ENCODE data around the gene UNC93B1. TPM values are rescaled to one million over a fixed set of nuclear protein-coding genes. Genes with fewer than 3 reads are reported as not detected.

The UNC93B1 gene
- total and polyA plus RNA-seq, 2 of the 13 experiments (the other 11 are each of a cell fraction or from before 2014, with no cell fraction given), result 8.8 to 18.9 TPM

DNA sequence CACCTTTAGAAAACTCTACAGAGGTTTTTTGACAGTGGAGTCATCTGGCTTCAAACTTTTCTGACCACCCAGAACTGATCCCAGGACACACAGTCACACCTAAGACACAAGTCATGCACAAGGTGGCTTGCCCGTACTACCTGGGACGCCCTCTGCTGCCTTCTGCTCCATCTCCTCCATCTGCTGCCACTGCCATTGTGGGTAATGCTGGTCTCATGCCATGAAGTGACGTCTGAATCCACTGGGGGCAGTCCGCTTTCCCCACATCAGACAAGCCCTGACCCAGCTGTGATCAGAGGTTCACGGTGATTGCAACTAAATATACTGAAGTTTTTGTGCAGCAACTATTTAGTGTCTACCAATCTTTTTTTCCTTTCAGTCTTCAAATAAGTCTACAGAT lies 21.1 kb upstream of the UNC93B1 start:
- no peak overlapping the region for H3K4me3 ChIP-seq (replicated peaks in 1 of 3; ENCODE audit: insufficient read depth in 1 of 3, low read depth in 2 of 3, low read length in 3 of 3)
- peaks cover 0 to 3% of the 10 kb centered on the region in 2 experiments; a peak in 1 of 5 replicates for H3K36me3 ChIP-seq (replicated peaks in 1 of 2; ENCODE audit: control insufficient read depth in 1 of 2, insufficient read depth in 2 of 2, low read length in 2 of 2)
- no peak overlapping the region for H3K9ac ChIP-seq (ENCODE audit: insufficient read depth, low read depth, low read length)
- no peaks in the 10 kb centered on the region for H4K20me1 ChIP-seq (ENCODE audit: insufficient read depth, low read length)
- H3K9me3 ChIP-seq (ENCODE audit: low read length), result no peaks in the 10 kb centered on the region
- no peak overlapping the region for H2AFZ ChIP-seq (ENCODE audit: low read length)
- DNase-seq (ENCODE audit: low spot score) (no peak), ATAC-seq (peak; percentile 20; the same call in 2 of the 3 replicates), FAIRE-seq (peak; percentile 52)
- no peak overlapping the region for H3K27ac ChIP-seq (ENCODE audit: extremely low read length, insufficient read depth, low read length)
- peaks cover 43% of the 10 kb centered on the region for H3K4me1 ChIP-seq (ENCODE audit: insufficient read depth, low read length)
- no peak overlapping the region for H3K4me2 ChIP-seq (ENCODE audit: low read depth, low read length)
- TF ChIP-seq PHF20 (CRISPR knock-in tag; IDR thresholded peaks at IDR 0.05), result no peak
- TF ChIP-seq, protein P1, sequence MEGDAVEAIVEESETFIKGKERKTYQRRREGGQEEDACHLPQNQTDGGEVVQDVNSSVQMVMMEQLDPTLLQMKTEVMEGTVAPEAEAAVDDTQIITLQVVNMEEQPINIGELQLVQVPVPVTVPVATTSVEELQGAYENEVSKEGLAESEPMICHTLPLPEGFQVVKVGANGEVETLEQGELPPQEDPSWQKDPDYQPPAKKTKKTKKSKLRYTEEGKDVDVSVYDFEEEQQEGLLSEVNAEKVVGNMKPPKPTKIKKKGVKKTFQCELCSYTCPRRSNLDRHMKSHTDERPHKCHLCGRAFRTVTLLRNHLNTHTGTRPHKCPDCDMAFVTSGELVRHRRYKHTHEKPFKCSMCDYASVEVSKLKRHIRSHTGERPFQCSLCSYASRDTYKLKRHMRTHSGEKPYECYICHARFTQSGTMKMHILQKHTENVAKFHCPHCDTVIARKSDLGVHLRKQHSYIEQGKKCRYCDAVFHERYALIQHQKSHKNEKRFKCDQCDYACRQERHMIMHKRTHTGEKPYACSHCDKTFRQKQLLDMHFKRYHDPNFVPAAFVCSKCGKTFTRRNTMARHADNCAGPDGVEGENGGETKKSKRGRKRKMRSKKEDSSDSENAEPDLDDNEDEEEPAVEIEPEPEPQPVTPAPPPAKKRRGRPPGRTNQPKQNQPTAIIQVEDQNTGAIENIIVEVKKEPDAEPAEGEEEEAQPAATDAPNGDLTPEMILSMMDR (CRISPR knock-in tag; IDR thresholded peaks at IDR 0.05), result peak; percentile 33
- TF ChIP-seq, protein P2, sequence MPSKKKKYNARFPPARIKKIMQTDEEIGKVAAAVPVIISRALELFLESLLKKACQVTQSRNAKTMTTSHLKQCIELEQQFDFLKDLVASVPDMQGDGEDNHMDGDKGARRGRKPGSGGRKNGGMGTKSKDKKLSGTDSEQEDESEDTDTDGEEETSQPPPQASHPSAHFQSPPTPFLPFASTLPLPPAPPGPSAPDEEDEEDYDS (CRISPR knock-in tag; IDR thresholded peaks at IDR 0.05), result no peak
- TF ChIP-seq, protein P3, sequence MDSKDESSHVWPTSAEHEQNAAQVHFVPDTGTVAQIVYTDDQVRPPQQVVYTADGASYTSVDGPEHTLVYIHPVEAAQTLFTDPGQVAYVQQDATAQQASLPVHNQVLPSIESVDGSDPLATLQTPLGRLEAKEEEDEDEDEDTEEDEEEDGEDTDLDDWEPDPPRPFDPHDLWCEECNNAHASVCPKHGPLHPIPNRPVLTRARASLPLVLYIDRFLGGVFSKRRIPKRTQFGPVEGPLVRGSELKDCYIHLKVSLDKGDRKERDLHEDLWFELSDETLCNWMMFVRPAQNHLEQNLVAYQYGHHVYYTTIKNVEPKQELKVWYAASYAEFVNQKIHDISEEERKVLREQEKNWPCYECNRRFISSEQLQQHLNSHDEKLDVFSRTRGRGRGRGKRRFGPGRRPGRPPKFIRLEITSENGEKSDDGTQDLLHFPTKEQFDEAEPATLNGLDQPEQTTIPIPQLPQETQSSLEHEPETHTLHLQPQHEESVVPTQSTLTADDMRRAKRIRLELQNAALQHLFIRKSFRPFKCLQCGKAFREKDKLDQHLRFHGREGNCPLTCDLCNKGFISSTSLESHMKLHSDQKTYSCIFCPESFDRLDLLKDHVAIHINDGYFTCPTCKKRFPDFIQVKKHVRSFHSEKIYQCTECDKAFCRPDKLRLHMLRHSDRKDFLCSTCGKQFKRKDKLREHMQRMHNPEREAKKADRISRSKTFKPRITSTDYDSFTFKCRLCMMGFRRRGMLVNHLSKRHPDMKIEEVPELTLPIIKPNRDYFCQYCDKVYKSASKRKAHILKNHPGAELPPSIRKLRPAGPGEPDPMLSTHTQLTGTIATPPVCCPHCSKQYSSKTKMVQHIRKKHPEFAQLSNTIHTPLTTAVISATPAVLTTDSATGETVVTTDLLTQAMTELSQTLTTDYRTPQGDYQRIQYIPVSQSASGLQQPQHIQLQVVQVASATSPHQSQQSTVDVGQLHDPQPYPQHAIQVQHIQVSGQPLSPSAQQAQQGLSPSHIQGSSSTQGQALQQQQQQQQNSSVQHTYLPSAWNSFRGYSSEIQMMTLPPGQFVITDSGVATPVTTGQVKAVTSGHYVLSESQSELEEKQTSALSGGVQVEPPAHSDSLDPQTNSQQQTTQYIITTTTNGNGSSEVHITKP (CRISPR knock-in tag; IDR thresholded peaks at IDR 0.05; ENCODE audit: low read depth), result no peak
- H3K27me3 ChIP-seq (ENCODE audit: control insufficient read depth in 1 of 2, insufficient read depth in 2 of 2, low read length in 2 of 2), result no peaks in the 10 kb centered on the region
- ChIA-PET CTCF (ENCODE audit: low intra/inter-chr PET ratio, low total read pairs) (no interaction called here), POLR2A (interaction anchor here (2.3 kb wide), 1 partner anchor 13 kb away, joined by 13 read pairs; no protein-coding TSS in a partner anchor)
- in situ Hi-C loops (cut with HindIII; ENCODE audit: extremely low pct_ligation_motif_present, low pct_unique_long_range_greater_than_20kb), result no loop called here
- 65% methylated on average over 5 of the region's 5 CpGs for WGBS (ENCODE audit: low lambda C conversion rate)
- peaks cover 8% of the 10 kb centered on the region for H3K79me2 ChIP-seq (ENCODE audit: insufficient read depth, low read length)
- intact Hi-C loops (cut with micrococcal nuclease; ENCODE audit: unreplicated experiment), result no loop called here
- BruUV-seq (replicated peaks), result no TSS peak
